ENCODE results near the gene MACO1.

The MACO1 gene

DNA sequence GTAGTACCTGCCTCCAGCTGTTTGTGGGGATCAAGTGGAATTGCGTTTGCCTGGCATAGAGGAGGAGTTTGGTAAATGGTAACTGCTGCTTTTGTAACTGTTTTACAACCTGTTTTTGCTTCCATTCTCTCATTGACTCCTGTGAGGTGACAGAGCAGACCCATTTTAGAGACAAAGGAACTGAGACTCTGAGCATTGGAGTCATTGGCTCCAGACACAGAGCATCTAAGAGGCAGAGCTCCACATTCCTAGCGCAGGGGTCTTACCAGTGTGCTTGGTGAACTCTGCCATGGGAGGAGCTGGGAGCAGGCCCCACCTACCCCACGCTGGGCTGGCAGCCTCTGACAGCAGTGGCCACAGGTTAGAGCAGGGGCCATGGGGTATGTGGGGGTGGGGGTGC lies 115.1 kb downstream of the MACO1 start:
- no peak for DNase-seq

DNA sequence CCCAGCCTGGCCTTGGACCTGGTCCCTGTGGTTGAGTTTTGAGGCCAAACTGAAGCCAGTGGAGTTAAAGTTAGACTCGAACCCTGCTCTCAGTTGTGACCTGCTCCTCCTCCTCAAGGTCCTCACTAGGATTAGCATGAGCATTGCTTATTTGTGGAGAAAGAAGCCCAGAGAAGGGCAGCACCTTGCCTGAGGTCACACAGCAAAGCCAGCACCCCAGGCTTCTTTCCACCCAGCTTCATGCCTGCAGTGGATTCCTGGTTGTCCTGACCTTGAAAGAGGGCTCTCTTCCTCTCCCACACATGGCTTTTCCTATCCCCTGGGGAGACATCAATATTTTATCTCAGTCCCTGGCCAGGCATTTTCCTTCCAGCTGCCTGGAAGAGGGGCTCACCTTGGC lies 115.5 kb downstream of the MACO1 start:
- DNase-seq, result no peak

DNA sequence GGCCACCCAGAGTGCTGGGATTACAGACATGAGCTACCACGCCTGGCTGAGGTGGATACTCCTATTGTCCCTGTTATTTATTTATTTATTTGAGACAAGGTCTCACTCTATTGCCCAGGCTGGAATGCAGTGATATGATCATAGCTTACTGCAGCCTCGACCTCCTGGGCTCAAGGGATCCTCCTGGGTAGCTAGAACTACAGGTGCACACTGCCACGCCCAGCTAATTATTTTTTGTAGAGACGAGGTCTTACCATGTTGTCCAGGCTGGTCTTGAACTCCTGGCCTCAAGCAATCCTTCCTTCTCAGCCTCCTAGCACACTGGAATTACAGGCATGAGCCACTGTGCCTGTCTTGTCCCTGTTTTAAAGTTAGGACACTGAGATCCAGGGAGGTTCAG lies 117.9 kb downstream of the MACO1 start:
- no peak for DNase-seq

DNA sequence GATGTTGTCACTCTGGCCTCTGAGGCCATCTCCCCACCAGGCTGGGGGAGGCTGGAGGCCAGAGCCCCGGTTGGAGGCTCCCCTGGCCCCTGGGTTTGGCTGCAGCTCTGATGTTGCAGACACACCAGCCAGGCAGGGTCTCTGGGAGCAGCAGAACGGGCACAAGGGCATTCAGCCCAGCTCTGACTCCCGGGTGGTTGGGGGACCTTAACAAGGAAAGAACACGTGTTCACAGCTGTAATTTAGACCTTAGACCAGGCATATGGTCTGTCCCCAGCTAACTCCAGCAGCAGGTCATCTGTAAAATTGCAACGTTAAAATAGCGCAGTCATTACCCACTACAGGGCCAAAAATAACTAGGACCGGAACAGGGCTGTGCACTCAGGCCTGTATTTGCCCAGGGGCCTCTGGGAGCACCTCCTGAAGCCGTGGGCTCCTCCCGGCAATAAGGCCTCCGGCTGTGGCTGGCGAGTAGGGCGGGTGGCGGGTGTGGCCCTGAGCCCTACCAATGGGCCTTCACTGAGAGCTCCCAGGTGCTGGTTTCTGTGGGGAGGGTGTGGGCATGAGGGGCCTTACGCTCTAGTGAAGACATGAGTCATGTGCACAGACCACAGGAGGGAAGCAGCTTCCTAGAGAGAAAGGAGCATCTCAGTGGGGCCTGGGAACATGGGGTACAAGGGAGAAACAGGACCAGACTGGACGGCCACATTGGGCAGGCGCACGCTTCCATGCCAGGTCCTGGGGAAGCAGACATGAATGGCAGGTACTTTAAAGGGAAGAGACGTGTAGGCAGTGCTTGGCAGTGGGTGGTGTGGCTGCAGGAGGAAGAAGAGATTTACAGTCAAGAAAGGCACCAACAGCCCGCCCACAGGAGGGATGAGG lies 118.8 kb downstream of the MACO1 start:
- peak in 3 of 4 experiments; percentile 32 to 50 (median 47) for DNase-seq

Measured in activated naive CD4-positive, alpha-beta T cell (primary cell).